ENCODE data around the gene ATP8A2. TPM values are rescaled to one million over a fixed set of nuclear protein-coding genes. Genes with fewer than 3 reads are reported as not detected.

Gene ATP8A2
- total RNA-seq, 2 experiments from 2014 or later: not detected

- Histone ChIP-seq H3K27ac (ENCODE audit: low read depth, low read length, poor library complexity, severe bottlenecking) (no peak overlapping the region), H3K4me1 (ENCODE audit: insufficient read depth, low read length, poor library complexity, severe bottlenecking) (no peaks in the 10 kb centered on the region), H3K9me3 (ENCODE audit: low read length) (no peaks in the 10 kb centered on the region), H3K36me3 (ENCODE audit: insufficient read depth, low read length) (no peaks in the 10 kb centered on the region), H3K79me2 (ENCODE audit: insufficient read depth, low read depth, low read length) (no peaks in the 10 kb centered on the region), H3K4me3 (ENCODE audit: low read depth, low read length, poor library complexity, severe bottlenecking) (no peak overlapping the region), H2AFZ (ENCODE audit: low read length) (no peak overlapping the region), H3K4me2 (ENCODE audit: low read length) (no peak overlapping the region), H3K9me2 (ENCODE audit: insufficient read depth, low read length) (no peaks in the 10 kb centered on the region), H4K20me1 (ENCODE audit: insufficient read depth, low read length) (no peaks in the 10 kb centered on the region)
- intact Hi-C loops (cut with micrococcal nuclease; ENCODE audit: unreplicated experiment): no loop called here
- BruUV-seq (replicated peaks): no TSS peak
- ChIA-PET POLR2A (no interaction called here), CTCF (ENCODE audit: unreplicated experiment) (no interaction called here)
- no peak for DNase-seq (ENCODE audit: low spot score)
- TF ChIP-seq, protein P1, sequence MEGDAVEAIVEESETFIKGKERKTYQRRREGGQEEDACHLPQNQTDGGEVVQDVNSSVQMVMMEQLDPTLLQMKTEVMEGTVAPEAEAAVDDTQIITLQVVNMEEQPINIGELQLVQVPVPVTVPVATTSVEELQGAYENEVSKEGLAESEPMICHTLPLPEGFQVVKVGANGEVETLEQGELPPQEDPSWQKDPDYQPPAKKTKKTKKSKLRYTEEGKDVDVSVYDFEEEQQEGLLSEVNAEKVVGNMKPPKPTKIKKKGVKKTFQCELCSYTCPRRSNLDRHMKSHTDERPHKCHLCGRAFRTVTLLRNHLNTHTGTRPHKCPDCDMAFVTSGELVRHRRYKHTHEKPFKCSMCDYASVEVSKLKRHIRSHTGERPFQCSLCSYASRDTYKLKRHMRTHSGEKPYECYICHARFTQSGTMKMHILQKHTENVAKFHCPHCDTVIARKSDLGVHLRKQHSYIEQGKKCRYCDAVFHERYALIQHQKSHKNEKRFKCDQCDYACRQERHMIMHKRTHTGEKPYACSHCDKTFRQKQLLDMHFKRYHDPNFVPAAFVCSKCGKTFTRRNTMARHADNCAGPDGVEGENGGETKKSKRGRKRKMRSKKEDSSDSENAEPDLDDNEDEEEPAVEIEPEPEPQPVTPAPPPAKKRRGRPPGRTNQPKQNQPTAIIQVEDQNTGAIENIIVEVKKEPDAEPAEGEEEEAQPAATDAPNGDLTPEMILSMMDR (conservative IDR thresholded peaks at IDR 0.05; ENCODE audit: low read length): no peak
- TF ChIP-seq EZH2phosphoT487 (IDR thresholded peaks at IDR 0.05; ENCODE audit: borderline replicate concordance, low read depth, low read length): no peak
These were observed 315.9 kb downstream of the ATP8A2 start for GRCh38 chr13:25687471-25688225.

- POLR2A ChIA-PET: no interaction called here
- H2AFZ ChIP-seq (ENCODE audit: low read length): no peak overlapping the region
- H4K20me1 ChIP-seq (ENCODE audit: insufficient read depth, low read length): no peaks in the 10 kb centered on the region
- no peak for DNase-seq (ENCODE audit: low spot score)
- no peaks in the 10 kb centered on the region for H3K4me1 ChIP-seq (ENCODE audit: insufficient read depth, low read length, poor library complexity, severe bottlenecking)
- no peak overlapping the region for H3K4me2 ChIP-seq (ENCODE audit: low read length)
- no TSS peak for BruUV-seq (replicated peaks)
- TF ChIP-seq EZH2phosphoT487 (IDR thresholded peaks at IDR 0.05; ENCODE audit: borderline replicate concordance, low read depth, low read length): no peak
- CTCF ChIA-PET (ENCODE audit: unreplicated experiment): no interaction called here
- no peaks in the 10 kb centered on the region for H3K9me3 ChIP-seq (ENCODE audit: low read length)
- no peaks in the 10 kb centered on the region for H3K36me3 ChIP-seq (ENCODE audit: insufficient read depth, low read length)
- no peak overlapping the region for H3K27ac ChIP-seq (ENCODE audit: low read depth, low read length, poor library complexity, severe bottlenecking)
- H3K79me2 ChIP-seq (ENCODE audit: insufficient read depth, low read depth, low read length): no peaks in the 10 kb centered on the region
- H3K4me3 ChIP-seq (ENCODE audit: low read depth, low read length, poor library complexity, severe bottlenecking): no peak overlapping the region
- H3K9me2 ChIP-seq (ENCODE audit: insufficient read depth, low read length): no peaks in the 10 kb centered on the region
- intact Hi-C loops (cut with micrococcal nuclease; ENCODE audit: unreplicated experiment): no loop called here
These were observed 316.8 kb downstream of the ATP8A2 start for GRCh38 chr13:25688536-25688935.

- Histone ChIP-seq H3K27ac (ENCODE audit: low read depth, low read length, poor library complexity, severe bottlenecking) (no peak overlapping the region), H3K4me3 (ENCODE audit: low read depth, low read length, poor library complexity, severe bottlenecking) (no peak overlapping the region), H3K79me2 (ENCODE audit: insufficient read depth, low read depth, low read length) (no peaks in the 10 kb centered on the region), H4K20me1 (ENCODE audit: insufficient read depth, low read length) (no peaks in the 10 kb centered on the region), H3K9me2 (ENCODE audit: insufficient read depth, low read length) (no peaks in the 10 kb centered on the region), H3K4me1 (ENCODE audit: insufficient read depth, low read length, poor library complexity, severe bottlenecking) (no peaks in the 10 kb centered on the region), H3K4me2 (ENCODE audit: low read length) (no peak overlapping the region), H2AFZ (ENCODE audit: low read length) (no peak overlapping the region), H3K36me3 (ENCODE audit: insufficient read depth, low read length) (no peaks in the 10 kb centered on the region), H3K9me3 (ENCODE audit: low read length) (no peaks in the 10 kb centered on the region)
- intact Hi-C loops (cut with micrococcal nuclease; ENCODE audit: unreplicated experiment): no loop called here
- POLR2A ChIA-PET: interaction anchor here (1.4 kb wide), 1 partner anchor 25 kb away, joined by 3 read pairs; no protein-coding TSS in a partner anchor
- CTCF ChIA-PET (ENCODE audit: unreplicated experiment): no interaction called here
- no peak for DNase-seq (ENCODE audit: low spot score)
- no TSS peak for BruUV-seq (replicated peaks)
- TF ChIP-seq, protein P1 (conservative IDR thresholded peaks at IDR 0.05; ENCODE audit: low read length): no peak
- no peak for TF ChIP-seq EZH2phosphoT487 (IDR thresholded peaks at IDR 0.05; ENCODE audit: borderline replicate concordance, low read depth, low read length)
These were observed 317.8 kb downstream of the ATP8A2 start for GRCh38 chr13:25689539-25689938.

Measured in OCI-LY7 (cell line).